Stimulated activated CD8-positive, alpha-beta memory T cell treated with anti-CD3 and anti-CD28 coated beads, Interleukin-15, amount 100 ng/mL, for 24 hours (primary cell): Measurements from ENCODE around the gene SLC17A5.
"Not testable (repeated sequence)": the region's sequence is repeated elsewhere in the genome, so short reads cannot be mapped to it uniquely, and the experiment has no call there.

Source experiments
- DNase-seq: peaks from one replicate; pipeline ENCODE4 v3.0.0-alpha.2; 2020; ENCODE audit warnings: low read depth

The SLC17A5 gene

GRCh38 chr6:73665686-73666319 is 12.0 kb upstream of the SLC17A5 start:
- no peak for DNase-seq

DNA sequence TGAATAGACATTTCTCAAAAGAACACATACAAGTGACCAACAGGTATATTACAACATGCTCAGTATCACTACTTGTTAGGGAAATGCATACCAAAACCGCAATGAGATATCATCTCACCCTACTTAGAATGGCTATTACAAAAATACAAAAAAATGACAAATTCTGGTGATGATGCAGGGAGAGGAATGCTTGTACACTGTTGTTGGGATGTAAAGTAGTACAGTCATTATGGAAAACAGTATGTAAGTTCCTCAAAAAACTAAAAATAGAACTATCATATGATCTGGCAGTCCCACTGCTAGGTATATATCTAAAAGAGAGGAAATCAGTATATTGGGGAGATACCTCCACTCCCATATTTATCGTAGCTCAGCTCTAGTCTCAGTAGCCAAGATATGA is 10.9 kb upstream of the SLC17A5 start:
- no peak for DNase-seq

DNA sequence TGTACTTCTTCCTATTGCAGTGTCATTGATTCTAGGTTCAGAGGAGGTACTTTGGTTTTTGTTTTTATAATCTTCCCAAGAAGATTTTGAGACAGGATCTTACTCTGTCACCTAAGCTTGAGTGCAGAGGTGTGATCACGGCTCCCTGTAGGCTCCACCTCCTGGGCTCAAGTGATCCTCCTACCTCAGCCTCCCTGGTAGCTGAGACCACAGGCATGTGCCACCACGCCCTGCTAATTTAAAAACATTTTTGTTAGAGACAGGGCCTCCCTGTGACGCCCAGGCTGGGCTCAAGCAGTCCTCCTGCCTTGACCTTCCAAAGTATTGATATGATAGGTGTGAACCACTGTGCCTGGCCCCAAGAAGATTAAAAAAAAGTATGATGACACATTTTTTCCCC is 3.4 kb upstream of the SLC17A5 start:
- DNase-seq: no peak

- DNase-seq: no peak
These were observed 2.8 kb upstream of the SLC17A5 start for GRCh38 chr6:73656531-73657145.

DNA sequence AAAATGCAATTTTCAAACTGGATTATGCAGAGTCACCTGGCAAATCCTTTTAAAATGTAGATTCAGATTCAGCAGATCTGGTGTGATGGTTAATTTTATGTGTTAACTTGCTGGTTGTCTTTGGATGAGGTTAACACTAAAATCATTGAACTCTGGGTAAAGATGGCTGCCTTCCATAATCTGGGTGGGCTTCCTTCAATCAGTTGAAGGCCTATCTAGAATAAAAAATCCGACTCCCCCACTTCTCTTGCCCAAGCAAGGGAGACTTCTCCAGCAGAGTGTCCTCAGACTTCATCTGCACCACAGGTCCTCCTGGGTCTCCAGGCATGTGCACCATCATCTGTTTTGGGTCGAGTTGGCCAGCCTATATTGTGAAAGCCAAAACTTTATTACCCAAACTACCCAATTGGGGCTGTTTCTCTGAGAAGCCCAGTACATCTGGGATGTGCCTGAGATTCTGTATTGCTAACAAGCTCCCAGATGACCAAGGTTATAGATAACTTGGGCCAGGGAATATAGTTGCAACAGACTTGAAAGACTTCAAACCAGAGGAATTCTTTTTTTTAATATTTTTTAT is 1.6 kb upstream of the SLC17A5 start:
- DNase-seq: no peak

DNA sequence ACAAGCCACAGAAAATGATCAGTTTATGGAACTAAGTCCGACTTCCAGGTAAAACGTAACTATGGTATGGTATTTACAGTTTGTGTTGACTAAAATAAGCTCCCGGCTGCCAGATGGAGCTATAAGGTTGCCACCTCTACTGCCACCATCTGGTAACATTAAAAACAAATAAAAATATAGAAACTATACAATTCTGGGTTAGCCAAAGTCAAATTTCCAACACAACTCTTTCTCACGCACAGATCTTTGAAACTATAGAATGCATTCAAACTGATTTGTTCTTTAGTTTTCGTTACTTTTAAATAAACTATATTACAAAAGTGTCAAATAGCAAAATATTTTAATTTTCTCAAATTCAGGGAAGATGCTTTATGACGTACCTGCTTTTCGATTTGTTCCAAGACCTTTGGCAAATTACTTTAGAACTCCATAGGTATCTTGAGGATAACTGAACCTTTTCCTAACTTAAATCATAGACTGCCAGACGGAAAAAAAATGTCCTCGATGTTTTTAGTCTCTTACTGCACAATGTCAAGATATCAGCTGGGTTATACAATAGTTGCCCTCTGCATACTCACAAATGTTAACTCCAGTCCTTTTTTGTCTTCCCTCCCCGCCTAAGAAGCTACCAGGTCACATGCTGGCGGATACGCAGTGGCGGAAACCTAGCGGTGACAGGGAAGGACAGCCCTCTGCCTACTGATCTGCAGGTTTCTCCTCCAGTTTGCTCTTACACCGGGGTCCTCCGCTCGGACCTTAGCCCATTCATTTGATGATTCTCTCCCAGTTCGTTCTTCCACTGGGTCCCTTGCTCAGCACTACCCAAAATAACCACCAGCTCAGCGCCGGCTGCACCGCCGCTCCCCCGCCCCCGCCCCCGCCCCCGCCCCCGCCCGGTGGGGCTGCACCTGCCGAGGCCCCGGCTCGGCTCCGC is 888 bp downstream of the SLC17A5 start:
- peak; percentile 29 for DNase-seq

- DNase-seq: no peak
These were observed 4.0 kb downstream of the SLC17A5 start for GRCh38 chr6:73649783-73650182.

DNA sequence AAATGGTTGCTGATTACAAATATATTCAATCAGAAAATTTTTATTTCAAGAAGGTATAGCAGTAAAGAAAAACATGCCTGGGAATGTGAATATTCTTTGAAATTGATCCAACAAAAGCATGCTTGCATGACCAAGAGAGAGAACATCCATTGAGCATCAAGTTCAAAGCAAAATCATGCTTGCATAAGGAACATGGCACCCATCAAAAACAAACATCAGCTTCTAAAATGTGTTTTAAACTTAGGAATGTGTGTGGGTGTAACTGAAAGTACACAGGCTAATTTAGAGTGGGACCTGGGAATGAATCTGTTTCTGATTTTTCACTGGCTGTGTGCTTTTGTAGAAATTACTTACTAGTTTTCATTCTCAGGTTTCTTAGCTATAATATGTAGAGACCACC is 5.6 kb downstream of the SLC17A5 start:
- DNase-seq: no peak

DNA sequence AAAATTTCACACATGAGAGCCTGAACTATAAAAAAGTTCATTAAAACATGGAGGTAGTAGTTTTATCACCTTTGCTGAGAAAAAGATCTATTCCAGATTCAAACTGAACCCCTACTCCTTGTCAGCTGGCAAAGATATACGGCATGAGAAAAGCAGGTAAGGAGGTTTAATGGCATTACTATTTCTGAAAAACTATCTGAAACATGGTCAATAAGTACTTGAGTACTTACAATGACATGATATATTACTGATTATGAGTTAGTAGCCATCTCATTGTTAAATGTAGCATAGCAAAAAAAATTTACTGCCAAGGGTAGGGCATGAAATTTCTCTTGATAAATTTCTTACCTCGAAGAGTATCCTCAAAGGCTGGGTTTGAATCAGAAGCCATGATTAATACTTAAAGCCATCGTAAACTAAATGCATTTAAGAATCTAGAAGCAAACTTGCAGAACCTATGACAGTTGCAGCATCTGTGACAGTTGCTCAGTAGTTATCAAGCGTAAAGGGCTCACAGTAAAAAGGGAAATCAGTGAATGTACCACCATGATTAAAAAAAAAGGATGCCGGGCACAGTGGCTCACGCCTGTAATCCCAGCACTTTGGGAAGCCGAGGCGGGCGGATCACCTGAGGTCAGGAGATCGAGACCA is 8.7 kb downstream of the SLC17A5 start:
- DNase-seq: no peak

DNA sequence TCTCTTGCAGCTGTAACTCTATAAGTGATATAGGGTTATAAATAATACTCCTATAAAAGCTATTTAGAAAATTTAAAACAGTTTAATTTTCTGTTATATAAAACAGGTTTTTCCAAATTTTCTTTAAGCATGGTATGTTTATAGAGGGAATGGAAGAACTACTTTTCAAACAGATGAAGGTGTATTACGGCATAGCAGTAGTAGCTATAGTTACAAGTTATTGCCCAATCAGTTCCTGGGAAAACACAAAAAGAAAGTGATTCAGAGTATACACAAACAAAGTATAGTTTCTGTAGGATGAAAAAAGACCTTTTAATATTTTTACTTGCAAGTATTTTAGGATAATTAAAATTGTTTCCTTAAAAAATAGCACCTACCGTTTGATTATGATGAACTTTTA is 9.8 kb downstream of the SLC17A5 start:
- no peak for DNase-seq

- DNase-seq: no peak
These were observed 11.3 kb downstream of the SLC17A5 start for GRCh38 chr6:73642530-73642929.

DNA sequence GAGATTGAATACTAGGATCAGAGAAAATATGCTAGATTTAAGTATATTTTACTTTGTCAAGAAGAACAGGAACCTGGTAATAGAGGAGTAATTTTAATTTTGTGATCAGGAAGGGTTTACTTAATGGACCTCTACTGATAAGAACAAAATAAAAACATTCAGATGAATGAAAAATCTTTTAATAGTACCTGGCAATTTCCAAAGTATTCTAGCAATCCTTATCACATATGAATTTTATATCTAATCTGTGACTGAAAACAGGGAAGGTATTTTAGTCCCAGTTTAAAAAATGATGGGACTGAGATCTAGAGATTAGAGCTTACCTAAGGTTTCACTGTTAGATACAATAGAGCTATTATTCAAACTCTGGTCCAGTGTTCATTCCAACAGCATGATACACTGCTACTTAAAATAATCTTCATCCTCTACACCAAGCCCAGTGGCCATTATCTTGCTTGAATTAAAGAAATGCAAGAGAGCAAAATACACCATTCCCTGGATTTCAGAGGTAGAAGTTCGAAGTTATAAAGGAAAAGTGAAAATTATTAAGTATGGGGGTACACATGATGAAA is 13.5 kb downstream of the SLC17A5 start:
- DNase-seq: no peak

DNA sequence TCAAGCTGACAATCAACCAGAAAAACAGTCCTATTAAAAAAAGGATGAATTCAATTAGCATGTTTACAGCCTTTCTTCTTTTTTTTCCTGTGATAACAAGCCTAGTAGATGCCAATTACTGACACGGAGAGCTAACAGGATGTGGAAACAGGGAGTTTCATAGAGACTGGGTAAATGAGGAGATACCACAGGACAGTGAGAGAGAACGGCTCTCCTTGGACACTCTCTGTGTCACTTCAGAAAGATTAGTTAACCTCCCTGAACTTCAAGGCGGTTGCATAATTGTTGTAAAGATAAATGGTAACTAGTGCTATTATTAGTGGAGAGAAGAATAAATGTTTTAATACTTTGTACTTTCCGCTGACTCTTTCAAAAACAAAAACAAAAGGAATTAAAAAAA is 14.8 kb downstream of the SLC17A5 start:
- no peak for DNase-seq

DNA sequence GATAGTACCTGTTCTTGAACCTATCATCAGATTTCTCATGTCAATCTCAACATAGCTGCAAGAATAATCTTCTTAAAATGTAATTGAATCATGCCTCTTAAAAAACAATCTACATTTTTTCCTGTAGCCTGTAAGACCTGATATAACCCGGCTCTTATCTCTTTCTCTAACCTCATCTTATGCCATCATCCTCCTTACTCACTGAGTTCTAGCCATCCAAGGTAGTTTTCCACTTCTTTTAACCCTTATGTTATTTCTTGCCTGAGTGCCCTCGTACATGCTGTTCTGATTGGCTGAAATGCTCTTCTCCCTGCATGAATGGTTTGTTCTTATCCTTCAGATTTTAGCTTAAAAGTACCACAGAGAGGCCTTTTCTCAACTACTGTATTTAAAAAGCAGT is 16.4 kb downstream of the SLC17A5 start:
- no peak for DNase-seq

DNA sequence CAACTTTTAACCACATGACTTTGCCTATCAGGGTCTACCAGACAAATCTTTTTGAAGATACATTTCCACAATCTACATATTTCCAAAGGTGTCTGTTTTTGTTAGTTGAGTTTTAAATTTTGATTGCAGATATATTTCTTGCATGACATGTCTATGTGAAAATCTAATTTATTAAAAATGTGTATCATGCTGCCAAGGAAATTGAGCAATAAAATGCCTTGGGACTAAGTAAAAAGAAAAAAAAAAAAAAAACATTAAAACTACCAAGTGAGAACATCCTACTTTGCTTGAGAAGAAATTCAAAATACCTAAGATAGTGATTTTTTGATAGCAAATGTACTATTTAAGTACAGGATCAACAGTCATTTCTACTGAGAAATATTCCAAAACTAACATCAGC is 17.7 kb downstream of the SLC17A5 start:
- no peak for DNase-seq

- no peak for DNase-seq
These were observed 21.4 kb downstream of the SLC17A5 start for GRCh38 chr6:73632346-73632745.

DNA sequence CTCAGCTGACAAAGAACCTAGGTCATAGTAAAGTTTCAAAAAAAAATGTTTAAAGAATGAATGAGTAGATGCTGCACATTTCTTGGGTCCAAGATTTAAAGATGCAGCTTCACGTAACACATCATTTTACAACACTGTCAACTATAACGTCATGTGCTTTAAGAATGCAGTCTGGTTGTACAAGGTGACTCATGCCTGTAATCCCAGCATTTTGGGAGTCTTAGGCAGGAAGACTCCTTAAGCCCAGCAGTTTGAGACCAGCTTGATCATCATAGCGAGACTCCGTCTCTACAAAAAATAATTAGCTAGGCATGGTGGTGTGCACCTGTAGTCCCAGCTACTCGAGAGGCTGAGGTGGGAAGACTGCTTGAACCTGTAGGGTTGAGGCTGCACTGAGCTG is 21.9 kb downstream of the SLC17A5 start:
- DNase-seq: no peak

- no peak for DNase-seq
These were observed 23.4 kb downstream of the SLC17A5 start for GRCh38 chr6:73630401-73630800.

GRCh38 chr6:73624896-73625295 is 28.9 kb downstream of the SLC17A5 start:
- DNase-seq: no peak

DNA sequence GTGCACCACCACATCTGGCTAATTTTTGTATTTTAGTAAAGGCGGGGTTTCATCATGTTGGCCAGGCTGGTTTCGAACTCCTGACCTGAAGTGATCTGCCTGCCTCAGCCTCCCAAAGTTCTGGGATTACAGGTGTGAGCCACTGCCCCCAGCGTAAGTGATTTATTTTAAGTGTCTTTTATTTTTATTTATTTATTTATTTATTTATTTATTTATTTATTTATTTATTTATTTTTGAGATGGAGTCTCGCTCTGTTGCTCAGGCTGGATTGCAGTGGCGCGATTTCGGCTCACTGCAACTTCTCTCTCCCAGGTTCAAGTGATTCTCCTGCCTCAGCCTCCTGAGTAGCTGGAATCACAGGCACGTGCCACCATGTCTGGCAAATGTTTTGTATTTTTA is 30.3 kb downstream of the SLC17A5 start:
- not testable (repeated sequence) for DNase-seq

- not testable (repeated sequence) for DNase-seq
These were observed 35.7 kb downstream of the SLC17A5 start for GRCh38 chr6:73618082-73618481.

- DNase-seq: no peak
These were observed 39.0 kb downstream of the SLC17A5 start for GRCh38 chr6:73614802-73615201.
